Activated CD4-positive, alpha-beta T cell treated with anti-CD3 and anti-CD28 coated beads for 36 hours (primary cell): ENCODE measurements around the gene MED27. TPM values are rescaled to one million over a fixed set of nuclear protein-coding genes. Genes with fewer than 3 reads are reported as not detected.

Source experiments
- ATAC-seq: fragments of 200-7000 bp; cut with Tn5 transposase; one replicate; pipeline ENCODE4 v1.10.0; 2021; ENCODE audit warnings: mild to moderate bottlenecking, moderate library complexity
- CTCF ChIA-PET: fragments of 350-600 bp; sonication (Branson Sonifier 250); formaldehyde crosslinking; loops from one replicate; lab custom pipeline; 2021; ENCODE audit warnings: antibody characterized with exemption; lab: Charles Lee
- POLR2A ChIA-PET: fragments of 350-600 bp; sonication (Branson Sonifier 250); formaldehyde crosslinking; loops from one replicate; lab custom pipeline; 2021; ENCODE audit warnings: antibody characterized with exemption, inconsistent platforms; lab: Charles Lee
- DNase-seq: peaks from one replicate; pipeline ENCODE4 v3.0.0-alpha.2; 2020
- H3K27ac Mint-ChIP-seq: one replicate; pipeline ENCODE4 v1.8.0; 2021; ENCODE audit warnings: mixed read lengths
- H3K27me3 Mint-ChIP-seq: one replicate; pipeline ENCODE4 v1.8.0; 2021; ENCODE audit warnings: mixed read lengths
- H3K36me3 Mint-ChIP-seq: one replicate; pipeline ENCODE4 v1.8.0; 2021; ENCODE audit warnings: low read depth, mixed read lengths
- H3K4me1 Mint-ChIP-seq: one replicate; pipeline ENCODE4 v1.8.0; 2021; ENCODE audit warnings: mixed read lengths
- H3K4me3 Mint-ChIP-seq: one replicate; pipeline ENCODE4 v1.8.0; 2021; ENCODE audit warnings: mild to moderate bottlenecking, moderate library complexity, mixed read lengths
- H3K9me3 Mint-ChIP-seq: one replicate; pipeline ENCODE4 v1.8.0; 2021; ENCODE audit warnings: low read depth, mixed read lengths
- intact Hi-C, 2 experiments: fragments of 100-400 bp; cut with DNase I in 1 of 2; cut with micrococcal nuclease in 1 of 2; formaldehyde crosslinking; loops; one replicate each; pipeline versions ENCODE4 v1.14.2 to v1.15.1; 2022 to 2024; cut with DNase I, micrococcal nuclease
- total RNA-seq, 2 experiments: library from RNA; stranded (reverse); gene quantifications; one replicate each; pipeline ENCODE4 v1.2.3, GENCODE V29; 2021

The MED27 gene
- total RNA-seq, 2 experiments from 2014 or later: 29.1 to 32.5 TPM

GRCh38 chr9:132003896-132004295, 75.8 kb downstream of the MED27 start:
- Mint-ChIP-seq H3K4me3 (no peak overlapping the region), H3K9me3 (peaks cover 1% of the 10 kb centered on the region), H3K27me3 (no peaks in the 10 kb centered on the region), H3K36me3 (peaks cover 20% of the 10 kb centered on the region), H3K27ac (no peak overlapping the region), H3K4me1 (peaks cover 40% of the 10 kb centered on the region)
- POLR2A ChIA-PET: no interaction called here
- DNase-seq (no peak), ATAC-seq (no peak)
- CTCF ChIA-PET: interaction anchor here (0.6 kb wide), 1 partner anchor 951 kb away, joined by 3 read pairs; no protein-coding TSS in a partner anchor
- intact Hi-C loops: loop anchor here (5.0 to 10.0 kb wide), 2 partner anchors 263 to 349 kb away; no protein-coding TSS in a partner anchor

- POLR2A ChIA-PET: no interaction called here
- Mint-ChIP-seq H3K27me3 (no peaks in the 10 kb centered on the region), H3K27ac (no peak overlapping the region), H3K9me3 (peaks cover 1% of the 10 kb centered on the region), H3K4me1 (peaks cover 40% of the 10 kb centered on the region), H3K36me3 (peaks cover 20% of the 10 kb centered on the region), H3K4me3 (no peak overlapping the region)
- ATAC-seq (no peak), DNase-seq (no peak)
- intact Hi-C loops: loop anchor here (5.0 to 10.0 kb wide), 2 partner anchors 264 to 349 kb away; no protein-coding TSS in a partner anchor
- CTCF ChIA-PET: no interaction called here
These were observed 76.4 kb downstream of the MED27 start for GRCh38 chr9:132003319-132003704.

GRCh38 chr9:132002643-132003318, 76.9 kb downstream of the MED27 start:
- ChIA-PET CTCF (interaction anchor here (0.7 to 1.6 kb wide), 3 partner anchors 22 to 666 kb away, joined by 3 to 7 read pairs (median 5); no protein-coding TSS in a partner anchor), POLR2A (no interaction called here)
- intact Hi-C loops: loop anchor here (5.0 to 10.0 kb wide), 2 partner anchors 265 to 348 kb away; no protein-coding TSS in a partner anchor
- no peak for ATAC-seq
- no peak overlapping the region for H3K27ac Mint-ChIP-seq
- DNase-seq: no peak
- H3K36me3 Mint-ChIP-seq: peaks cover 20% of the 10 kb centered on the region
- H3K4me1 Mint-ChIP-seq: peaks cover 40% of the 10 kb centered on the region
- no peak overlapping the region for H3K4me3 Mint-ChIP-seq
- peaks cover 1% of the 10 kb centered on the region for H3K9me3 Mint-ChIP-seq
- H3K27me3 Mint-ChIP-seq: no peaks in the 10 kb centered on the region

- no peak overlapping the region for H3K4me3 Mint-ChIP-seq
- peaks cover 1% of the 10 kb centered on the region for H3K9me3 Mint-ChIP-seq
- no peak for ATAC-seq
- H3K4me1 Mint-ChIP-seq: peaks cover 29% of the 10 kb centered on the region
- no peaks in the 10 kb centered on the region for H3K27me3 Mint-ChIP-seq
- H3K27ac Mint-ChIP-seq: no peak overlapping the region
- DNase-seq: no peak
- POLR2A ChIA-PET: interaction anchor here (0.6 kb wide), 1 partner anchor 569 kb away, joined by 3 read pairs; no protein-coding TSS in a partner anchor
- H3K36me3 Mint-ChIP-seq: peaks cover 18% of the 10 kb centered on the region
- CTCF ChIA-PET: interaction anchor here (1.6 kb wide), 1 partner anchor 23 kb away, joined by 7 read pairs; no protein-coding TSS in a partner anchor
- intact Hi-C loops: loop anchor here (2.0 to 10.0 kb wide), 3 partner anchors 266 to 501 kb away; no protein-coding TSS in a partner anchor
These were observed 78.1 kb downstream of the MED27 start for GRCh38 chr9:132001567-132001966.

- peaks cover 1% of the 10 kb centered on the region for H3K9me3 Mint-ChIP-seq
- DNase-seq (no peak), ATAC-seq (no peak)
- H3K4me1 Mint-ChIP-seq: peaks cover 22% of the 10 kb centered on the region
- CTCF ChIA-PET: no interaction called here
- POLR2A ChIA-PET: no interaction called here
- H3K4me3 Mint-ChIP-seq: no peak overlapping the region
- intact Hi-C loops: loop anchor here (2.0 to 10.0 kb wide), 3 partner anchors 267 to 500 kb away; no protein-coding TSS in a partner anchor
- no peak overlapping the region for H3K27ac Mint-ChIP-seq
- H3K36me3 Mint-ChIP-seq: peaks cover 22% of the 10 kb centered on the region
- H3K27me3 Mint-ChIP-seq: no peaks in the 10 kb centered on the region
These were observed 79.0 kb downstream of the MED27 start for GRCh38 chr9:132000659-132001058.

- intact Hi-C loops: loop anchor here (2.0 to 10.0 kb wide), 3 partner anchors 267 to 499 kb away; no protein-coding TSS in a partner anchor
- DNase-seq (no peak), ATAC-seq (peak; percentile 85)
- ChIA-PET POLR2A (no interaction called here), CTCF (no interaction called here)
- Mint-ChIP-seq H3K4me1 (peaks cover 20% of the 10 kb centered on the region), H3K36me3 (peaks cover 22% of the 10 kb centered on the region), H3K4me3 (no peak overlapping the region), H3K27me3 (no peaks in the 10 kb centered on the region), H3K27ac (no peak overlapping the region), H3K9me3 (peaks cover 1% of the 10 kb centered on the region)
These were observed 79.7 kb downstream of the MED27 start for GRCh38 chr9:131999692-132000551.

- Mint-ChIP-seq H3K4me3 (no peak overlapping the region), H3K9me3 (peaks cover 1% of the 10 kb centered on the region), H3K36me3 (peaks cover 20% of the 10 kb centered on the region), H3K27me3 (no peaks in the 10 kb centered on the region), H3K27ac (no peak overlapping the region), H3K4me1 (peaks cover 12% of the 10 kb centered on the region)
- ChIA-PET CTCF (no interaction called here), POLR2A (no interaction called here)
- intact Hi-C loops: no loop called here
- ATAC-seq (no peak), DNase-seq (no peak)
These were observed 81.9 kb downstream of the MED27 start for GRCh38 chr9:131997779-131998178.

GRCh38 chr9:131997076-131997475, 82.6 kb downstream of the MED27 start:
- ATAC-seq (no peak), DNase-seq (no peak)
- Mint-ChIP-seq H3K27ac (no peak overlapping the region), H3K27me3 (no peaks in the 10 kb centered on the region), H3K4me3 (no peak overlapping the region), H3K9me3 (peaks cover 1% of the 10 kb centered on the region), H3K4me1 (peaks cover 12% of the 10 kb centered on the region), H3K36me3 (peaks cover 17% of the 10 kb centered on the region)
- intact Hi-C loops: no loop called here
- ChIA-PET CTCF (no interaction called here), POLR2A (no interaction called here)

- peaks cover 11% of the 10 kb centered on the region for H3K4me1 Mint-ChIP-seq
- H3K27me3 Mint-ChIP-seq: no peaks in the 10 kb centered on the region
- intact Hi-C loops: no loop called here
- ATAC-seq (no peak), DNase-seq (no peak)
- H3K36me3 Mint-ChIP-seq: peaks cover 9% of the 10 kb centered on the region
- ChIA-PET POLR2A (no interaction called here), CTCF (interaction anchor here (1.2 kb wide), 1 partner anchor 125 kb away, joined by 3 read pairs; no protein-coding TSS in a partner anchor)
- H3K4me3 Mint-ChIP-seq: no peak overlapping the region
- no peaks in the 10 kb centered on the region for H3K9me3 Mint-ChIP-seq
- no peak overlapping the region for H3K27ac Mint-ChIP-seq
These were observed 84.3 kb downstream of the MED27 start for GRCh38 chr9:131995382-131995781.

GRCh38 chr9:131994364-131995125, 85.1 kb downstream of the MED27 start:
- POLR2A ChIA-PET: no interaction called here

More at GRCh38 chr9:131994364-131995125, 85.1 kb downstream of the MED27 start:
- Mint-ChIP-seq H3K36me3 (peaks cover 8% of the 10 kb centered on the region), H3K4me1 (peaks cover 4% of the 10 kb centered on the region), H3K27ac (no peak overlapping the region), H3K4me3 (no peak overlapping the region), H3K9me3 (no peaks in the 10 kb centered on the region), H3K27me3 (no peaks in the 10 kb centered on the region)
- CTCF ChIA-PET: interaction anchor here (1.2 kb wide), 1 partner anchor 126 kb away, joined by 3 read pairs; no protein-coding TSS in a partner anchor
- DNase-seq (no peak), ATAC-seq (no peak)
- intact Hi-C loops: no loop called here
